HEK293 (cell line): Measurements from ENCODE around the gene IKZF2.

ENCODE experiments used
- CTCF ChIA-PET: fragments of 350-600 bp; formaldehyde crosslinking; extraction: SDS; loops from one replicate; lab custom pipeline; 2021; ENCODE audit warnings: antibody characterized with exemption; lab: Yijun Ruan, JAX
- POLR2A ChIA-PET: fragments of 300-600 bp; formaldehyde crosslinking; extraction: SDS; loops from one replicate; lab custom pipeline; 2020; ENCODE audit warnings: antibody characterized with exemption, inconsistent platforms; lab: Yijun Ruan, JAX
- H3K27ac ChIP-seq: fragments of 200-500 bp; sonication (Bioruptor generic); 2 replicates; pipeline ENCODE4 v1.5.1; 2014; ENCODE audit warnings: low read depth, low read length, control low read depth, inconsistent platforms; ENCODE audit errors: extremely low read depth
- H3K36me3 ChIP-seq, 2 experiments: fragments of 200-500 bp in 1 of 2; sonication (Bioruptor generic) in 1 of 2; 1 replicate in 1 of 2; 2 replicates in 1 of 2; pipeline ENCODE4 v1.5.1; 2014 to 2017; ENCODE audit warnings: inconsistent platforms in 2 of 2, low read length in 2 of 2; ENCODE audit not compliant: control insufficient read depth in 2 of 2, insufficient read depth in 1 of 2
- H3K4me1 ChIP-seq: fragments of 200-500 bp; sonication (Bioruptor generic); 2 replicates; pipeline ENCODE4 v1.5.1; 2014; ENCODE audit warnings: mild to moderate bottlenecking, low read length, inconsistent platforms; ENCODE audit not compliant: control insufficient read depth, insufficient read depth
- H3K4me3 ChIP-seq: 2 replicates; pipeline ENCODE4 v1.5.1; 2011; ENCODE audit warnings: low read depth, mild to moderate bottlenecking, control low read depth, low read length, moderate library complexity
- H3K9me3 ChIP-seq: fragments of 200-500 bp; sonication (Bioruptor generic); 2 replicates; pipeline ENCODE4 v1.5.1; 2014; ENCODE audit warnings: low read depth, low read length, inconsistent platforms; ENCODE audit not compliant: control insufficient read depth, insufficient read depth
- KLF16 ChIP-seq: fragments of 450-650 bp; formaldehyde crosslinking; IDR thresholded peaks from 2 replicates; pipeline ENCODE4 v1.5.1; 2017; ENCODE audit warnings: missing biosample characterization, missing genetic modification characterization
- PRDM4 ChIP-seq: fragments of 450-650 bp; formaldehyde crosslinking; IDR thresholded peaks from 2 replicates; pipeline ENCODE4 v1.5.1; 2017; ENCODE audit warnings: missing biosample characterization, missing genetic modification characterization
- SCRT1 ChIP-seq: fragments of 450-650 bp; formaldehyde crosslinking; IDR thresholded peaks from 2 replicates; pipeline ENCODE4 v1.5.1; 2016; ENCODE audit warnings: missing biosample characterization, missing genetic modification characterization, borderline replicate concordance
- WT1 ChIP-seq: fragments of 450-650 bp; formaldehyde crosslinking; IDR thresholded peaks from 2 replicates; pipeline ENCODE4 v1.5.1; 2016; ENCODE audit warnings: missing biosample characterization, missing genetic modification characterization
- ZBTB17 ChIP-seq: fragments of 450-650 bp; formaldehyde crosslinking; IDR thresholded peaks from 2 replicates; pipeline ENCODE4 v1.5.1; 2016; ENCODE audit warnings: missing biosample characterization, missing genetic modification characterization
- ZBTB20 ChIP-seq: fragments of 450-650 bp; formaldehyde crosslinking; IDR thresholded peaks from 2 replicates; pipeline ENCODE4 v1.5.1; 2016; ENCODE audit warnings: missing biosample characterization, missing genetic modification characterization
- ZBTB8A ChIP-seq: fragments of 450-650 bp; formaldehyde crosslinking; IDR thresholded peaks from 2 replicates; pipeline ENCODE4 v1.5.1; 2016; ENCODE audit warnings: missing biosample characterization, missing genetic modification characterization
- ZNF155 ChIP-seq: fragments of 450-650 bp; formaldehyde crosslinking; IDR thresholded peaks from 2 replicates; pipeline ENCODE4 v1.5.1; 2016; ENCODE audit warnings: missing biosample characterization, missing genetic modification characterization
- ZNF223 ChIP-seq: fragments of 450-650 bp; formaldehyde crosslinking; IDR thresholded peaks from 2 replicates; pipeline ENCODE4 v1.5.1; 2016; ENCODE audit warnings: missing biosample characterization, missing genetic modification characterization
- ZNF302 ChIP-seq: fragments of 450-650 bp; formaldehyde crosslinking; IDR thresholded peaks from 2 replicates; pipeline ENCODE4 v1.5.1; 2016; ENCODE audit warnings: missing biosample characterization, missing genetic modification characterization, low read depth
- ZNF311 ChIP-seq: fragments of 450-650 bp; formaldehyde crosslinking; IDR thresholded peaks from 2 replicates; pipeline ENCODE4 v1.5.1; 2017; ENCODE audit warnings: missing biosample characterization, missing genetic modification characterization, borderline replicate concordance
- ZNF366 ChIP-seq: fragments of 450-650 bp; formaldehyde crosslinking; conservative IDR thresholded peaks from 2 replicates; pipeline ENCODE4 v1.5.1; 2016; ENCODE audit warnings: missing biosample characterization, missing genetic modification characterization
- ZNF560 ChIP-seq: fragments of 450-650 bp; formaldehyde crosslinking; IDR thresholded peaks from 2 replicates; pipeline ENCODE4 v1.5.1; 2017; ENCODE audit warnings: missing biosample characterization, missing genetic modification characterization, borderline replicate concordance
- ZNF624 ChIP-seq: fragments of 450-650 bp; formaldehyde crosslinking; IDR thresholded peaks from 2 replicates; pipeline ENCODE4 v1.5.1; 2017; ENCODE audit warnings: missing biosample characterization, missing genetic modification characterization
- ZNF658 ChIP-seq: fragments of 450-650 bp; formaldehyde crosslinking; IDR thresholded peaks from 2 replicates; pipeline ENCODE4; 2016; ENCODE audit warnings: missing biosample characterization, missing genetic modification characterization
- ZNF785 ChIP-seq: fragments of 450-650 bp; formaldehyde crosslinking; IDR thresholded peaks from 2 replicates; pipeline ENCODE4 v1.5.1; 2016; ENCODE audit warnings: missing biosample characterization, missing genetic modification characterization
- ZNF792 ChIP-seq: fragments of 450-650 bp; formaldehyde crosslinking; IDR thresholded peaks from 2 replicates; pipeline ENCODE4 v1.5.1; 2016; ENCODE audit warnings: missing biosample characterization, missing genetic modification characterization
- TF ChIP-seq, protein P1 (sequence below): fragments of 450-650 bp; formaldehyde crosslinking; IDR thresholded peaks from 2 replicates; pipeline ENCODE4 v1.5.1; 2016; ENCODE audit warnings: missing biosample characterization, missing genetic modification characterization
- TF ChIP-seq, protein P2 (sequence below): fragments of 450-650 bp; formaldehyde crosslinking; conservative IDR thresholded peaks from 2 replicates; pipeline ENCODE4 v1.5.1; 2016; ENCODE audit warnings: low read depth, missing biosample characterization, missing genetic modification characterization
- TF ChIP-seq, protein P3 (sequence below): fragments of 450-650 bp; formaldehyde crosslinking; IDR thresholded peaks from 2 replicates; pipeline ENCODE4 v1.5.1; 2016; ENCODE audit warnings: missing biosample characterization, missing genetic modification characterization
- TF ChIP-seq, protein P4 (sequence below): fragments of 450-650 bp; formaldehyde crosslinking; IDR thresholded peaks from 2 replicates; pipeline ENCODE4 v1.5.1; 2017; ENCODE audit warnings: missing biosample characterization, missing genetic modification characterization

IKZF2 gene

DNA sequence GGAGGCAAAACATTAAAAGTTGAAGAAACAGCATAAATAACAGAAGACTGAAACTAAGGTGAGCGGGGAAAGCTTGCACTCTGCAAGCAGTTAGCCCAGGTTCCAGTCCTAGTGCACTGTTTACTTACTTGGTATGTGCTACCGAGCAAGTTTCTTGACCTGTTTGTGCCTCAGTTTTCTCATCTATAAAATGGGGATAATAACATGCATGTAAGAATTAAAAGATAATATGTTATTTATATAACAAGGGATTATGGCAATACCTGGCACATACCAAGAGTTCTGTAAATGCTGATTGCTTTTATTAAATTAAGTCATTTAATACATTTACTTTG, 37.1 kb upstream of the IKZF2 start:
- Histone ChIP-seq H3K27ac (no peak overlapping the region), H3K36me3 (no peaks in the 10 kb centered on the region), H3K4me3 (no peak overlapping the region), H3K4me1 (no peaks in the 10 kb centered on the region), H3K9me3 (no peaks in the 10 kb centered on the region)
- TF ChIP-seq, protein P1, sequence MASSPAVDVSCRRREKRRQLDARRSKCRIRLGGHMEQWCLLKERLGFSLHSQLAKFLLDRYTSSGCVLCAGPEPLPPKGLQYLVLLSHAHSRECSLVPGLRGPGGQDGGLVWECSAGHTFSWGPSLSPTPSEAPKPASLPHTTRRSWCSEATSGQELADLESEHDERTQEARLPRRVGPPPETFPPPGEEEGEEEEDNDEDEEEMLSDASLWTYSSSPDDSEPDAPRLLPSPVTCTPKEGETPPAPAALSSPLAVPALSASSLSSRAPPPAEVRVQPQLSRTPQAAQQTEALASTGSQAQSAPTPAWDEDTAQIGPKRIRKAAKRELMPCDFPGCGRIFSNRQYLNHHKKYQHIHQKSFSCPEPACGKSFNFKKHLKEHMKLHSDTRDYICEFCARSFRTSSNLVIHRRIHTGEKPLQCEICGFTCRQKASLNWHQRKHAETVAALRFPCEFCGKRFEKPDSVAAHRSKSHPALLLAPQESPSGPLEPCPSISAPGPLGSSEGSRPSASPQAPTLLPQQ (tag by site-specific recombination) = no peak
- TF ChIP-seq ZNF223 (tag by site-specific recombination) = no peak
- ChIA-PET CTCF (no interaction called here), POLR2A (no interaction called here)

DNA sequence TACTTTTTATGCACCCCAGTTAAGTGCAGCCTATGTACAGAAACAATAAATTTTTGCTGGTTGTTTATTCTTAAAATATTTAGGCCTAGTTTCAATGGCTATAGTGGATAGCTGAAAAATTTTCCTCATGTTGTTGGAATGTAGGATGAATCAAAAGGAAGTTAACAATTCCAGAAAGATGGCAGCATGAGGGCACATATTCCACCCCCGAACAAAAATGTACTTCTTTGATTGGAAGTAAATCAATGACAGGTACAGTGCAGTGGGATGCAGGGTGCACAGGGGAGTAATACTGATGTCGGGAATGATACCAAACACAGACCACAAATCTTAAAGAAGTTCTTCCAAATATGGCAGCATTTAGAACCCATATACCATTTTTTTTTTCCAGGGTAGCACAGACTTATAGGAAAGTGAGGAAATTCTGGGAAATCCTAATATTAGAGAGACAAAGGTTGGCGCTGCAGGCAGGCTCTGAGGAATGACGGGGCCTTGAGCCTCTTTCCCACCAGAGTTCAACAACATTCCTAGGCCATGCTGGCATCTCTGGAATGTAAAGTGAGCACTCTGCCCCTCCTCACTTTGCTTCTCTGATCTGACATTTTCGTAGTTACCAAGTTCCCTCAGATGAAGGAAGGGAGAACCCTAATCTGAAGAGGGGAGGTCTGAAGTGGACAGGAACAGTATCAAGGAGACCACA, 36.6 kb upstream of the IKZF2 start:
- POLR2A ChIA-PET = no interaction called here

DNA sequence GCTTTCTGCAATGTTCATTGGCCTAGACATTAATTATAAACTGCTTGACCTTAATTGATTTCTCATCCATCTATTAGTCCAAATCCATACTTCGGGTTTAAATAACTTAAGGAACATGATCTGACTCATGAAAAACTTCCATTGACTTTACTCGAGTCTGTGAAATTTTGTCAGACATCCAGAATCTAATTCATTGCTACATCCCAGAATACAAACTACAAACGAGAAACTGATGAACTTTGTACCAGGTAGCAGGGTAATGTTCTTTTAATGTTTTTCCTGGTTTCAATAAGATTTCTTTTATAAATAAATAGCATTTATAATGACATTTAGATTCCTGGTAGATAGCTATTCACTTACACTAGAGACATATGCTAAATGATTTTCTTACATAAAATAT, 36.0 kb upstream of the IKZF2 start:
- no peak overlapping the region for H3K27ac ChIP-seq
- TF ChIP-seq SCRT1 (tag by site-specific recombination) (no peak), ZBTB20 (tag by site-specific recombination) (no peak), ZNF155 (tag by site-specific recombination) (no peak), ZBTB17 (tag by site-specific recombination) (no peak), ZNF785 (tag by site-specific recombination) (no peak), ZNF624 (no peak), ZNF792 (tag by site-specific recombination) (no peak), ZNF366 (tag by site-specific recombination) (no peak), ZNF560 (tag by site-specific recombination) (no peak)
- TF ChIP-seq, protein P2, sequence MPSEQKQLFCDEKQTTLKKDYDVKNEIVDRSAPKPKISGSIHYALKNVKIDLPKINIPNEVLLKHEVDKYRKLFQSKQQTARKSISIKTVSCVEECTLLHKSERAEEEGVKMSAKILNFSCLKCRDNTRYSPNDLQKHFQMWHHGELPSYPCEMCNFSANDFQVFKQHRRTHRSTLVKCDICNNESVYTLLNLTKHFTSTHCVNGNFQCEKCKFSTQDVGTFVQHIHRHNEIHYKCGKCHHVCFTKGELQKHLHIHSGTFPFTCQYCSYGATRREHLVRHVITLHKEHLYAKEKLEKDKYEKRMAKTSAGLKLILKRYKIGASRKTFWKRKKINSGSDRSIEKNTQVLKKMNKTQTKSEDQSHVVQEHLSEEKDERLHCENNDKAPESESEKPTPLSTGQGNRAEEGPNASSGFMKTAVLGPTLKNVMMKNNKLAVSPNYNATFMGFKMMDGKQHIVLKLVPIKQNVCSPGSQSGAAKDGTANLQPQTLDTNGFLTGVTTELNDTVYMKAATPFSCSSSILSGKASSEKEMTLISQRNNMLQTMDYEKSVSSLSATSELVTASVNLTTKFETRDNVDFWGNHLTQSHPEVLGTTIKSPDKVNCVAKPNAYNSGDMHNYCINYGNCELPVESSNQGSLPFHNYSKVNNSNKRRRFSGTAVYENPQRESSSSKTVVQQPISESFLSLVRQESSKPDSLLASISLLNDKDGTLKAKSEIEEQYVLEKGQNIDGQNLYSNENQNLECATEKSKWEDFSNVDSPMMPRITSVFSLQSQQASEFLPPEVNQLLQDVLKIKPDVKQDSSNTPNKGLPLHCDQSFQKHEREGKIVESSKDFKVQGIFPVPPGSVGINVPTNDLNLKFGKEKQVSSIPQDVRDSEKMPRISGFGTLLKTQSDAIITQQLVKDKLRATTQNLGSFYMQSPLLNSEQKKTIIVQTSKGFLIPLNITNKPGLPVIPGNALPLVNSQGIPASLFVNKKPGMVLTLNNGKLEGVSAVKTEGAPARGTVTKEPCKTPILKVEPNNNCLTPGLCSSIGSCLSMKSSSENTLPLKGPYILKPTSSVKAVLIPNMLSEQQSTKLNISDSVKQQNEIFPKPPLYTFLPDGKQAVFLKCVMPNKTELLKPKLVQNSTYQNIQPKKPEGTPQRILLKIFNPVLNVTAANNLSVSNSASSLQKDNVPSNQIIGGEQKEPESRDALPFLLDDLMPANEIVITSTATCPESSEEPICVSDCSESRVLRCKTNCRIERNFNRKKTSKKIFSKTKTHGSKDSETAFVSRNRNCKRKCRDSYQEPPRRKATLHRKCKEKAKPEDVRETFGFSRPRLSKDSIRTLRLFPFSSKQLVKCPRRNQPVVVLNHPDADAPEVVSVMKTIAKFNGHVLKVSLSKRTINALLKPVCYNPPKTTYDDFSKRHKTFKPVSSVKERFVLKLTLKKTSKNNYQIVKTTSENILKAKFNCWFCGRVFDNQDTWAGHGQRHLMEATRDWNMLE (tag by site-specific recombination) = no peak
- TF ChIP-seq, protein P3, sequence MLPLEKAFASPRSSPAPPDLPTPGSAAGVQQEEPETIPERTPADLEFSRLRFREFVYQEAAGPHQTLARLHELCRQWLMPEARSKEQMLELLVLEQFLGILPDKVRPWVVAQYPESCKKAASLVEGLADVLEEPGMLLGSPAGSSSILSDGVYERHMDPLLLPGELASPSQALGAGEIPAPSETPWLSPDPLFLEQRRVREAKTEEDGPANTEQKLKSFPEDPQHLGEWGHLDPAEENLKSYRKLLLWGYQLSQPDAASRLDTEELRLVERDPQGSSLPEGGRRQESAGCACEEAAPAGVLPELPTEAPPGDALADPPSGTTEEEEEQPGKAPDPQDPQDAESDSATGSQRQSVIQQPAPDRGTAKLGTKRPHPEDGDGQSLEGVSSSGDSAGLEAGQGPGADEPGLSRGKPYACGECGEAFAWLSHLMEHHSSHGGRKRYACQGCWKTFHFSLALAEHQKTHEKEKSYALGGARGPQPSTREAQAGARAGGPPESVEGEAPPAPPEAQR = no peak
- TF ChIP-seq, protein P4, sequence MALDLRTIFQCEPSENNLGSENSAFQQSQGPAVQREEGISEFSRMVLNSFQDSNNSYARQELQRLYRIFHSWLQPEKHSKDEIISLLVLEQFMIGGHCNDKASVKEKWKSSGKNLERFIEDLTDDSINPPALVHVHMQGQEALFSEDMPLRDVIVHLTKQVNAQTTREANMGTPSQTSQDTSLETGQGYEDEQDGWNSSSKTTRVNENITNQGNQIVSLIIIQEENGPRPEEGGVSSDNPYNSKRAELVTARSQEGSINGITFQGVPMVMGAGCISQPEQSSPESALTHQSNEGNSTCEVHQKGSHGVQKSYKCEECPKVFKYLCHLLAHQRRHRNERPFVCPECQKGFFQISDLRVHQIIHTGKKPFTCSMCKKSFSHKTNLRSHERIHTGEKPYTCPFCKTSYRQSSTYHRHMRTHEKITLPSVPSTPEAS = no peak

More for the DNA sequence above, 36.6 kb upstream of the IKZF2 start:
- TF ChIP-seq PRDM4 (tag by site-specific recombination) (no peak), ZNF302 (tag by site-specific recombination) (no peak), WT1 (tag by site-specific recombination) (no peak), ZBTB8A (tag by site-specific recombination) (no peak), ZNF311 (no peak), KLF16 (tag by site-specific recombination) (no peak), ZNF658 (tag by site-specific recombination) (no peak)
- CTCF ChIA-PET = no interaction called here
- no peaks in the 10 kb centered on the region for H3K36me3 ChIP-seq
- no peaks in the 10 kb centered on the region for H3K9me3 ChIP-seq
- no peak overlapping the region for H3K4me3 ChIP-seq
- H3K27ac ChIP-seq = no peak overlapping the region
- no peaks in the 10 kb centered on the region for H3K4me1 ChIP-seq

More for the DNA sequence above, 36.0 kb upstream of the IKZF2 start:
- ChIA-PET POLR2A (no interaction called here), CTCF (no interaction called here)
- no peaks in the 10 kb centered on the region for H3K4me1 ChIP-seq
- H3K9me3 ChIP-seq = no peaks in the 10 kb centered on the region
- no peak overlapping the region for H3K4me3 ChIP-seq
- no peaks in the 10 kb centered on the region for H3K36me3 ChIP-seq
